ENCODE data around the gene ARID3A.

The ARID3A gene

DNA sequence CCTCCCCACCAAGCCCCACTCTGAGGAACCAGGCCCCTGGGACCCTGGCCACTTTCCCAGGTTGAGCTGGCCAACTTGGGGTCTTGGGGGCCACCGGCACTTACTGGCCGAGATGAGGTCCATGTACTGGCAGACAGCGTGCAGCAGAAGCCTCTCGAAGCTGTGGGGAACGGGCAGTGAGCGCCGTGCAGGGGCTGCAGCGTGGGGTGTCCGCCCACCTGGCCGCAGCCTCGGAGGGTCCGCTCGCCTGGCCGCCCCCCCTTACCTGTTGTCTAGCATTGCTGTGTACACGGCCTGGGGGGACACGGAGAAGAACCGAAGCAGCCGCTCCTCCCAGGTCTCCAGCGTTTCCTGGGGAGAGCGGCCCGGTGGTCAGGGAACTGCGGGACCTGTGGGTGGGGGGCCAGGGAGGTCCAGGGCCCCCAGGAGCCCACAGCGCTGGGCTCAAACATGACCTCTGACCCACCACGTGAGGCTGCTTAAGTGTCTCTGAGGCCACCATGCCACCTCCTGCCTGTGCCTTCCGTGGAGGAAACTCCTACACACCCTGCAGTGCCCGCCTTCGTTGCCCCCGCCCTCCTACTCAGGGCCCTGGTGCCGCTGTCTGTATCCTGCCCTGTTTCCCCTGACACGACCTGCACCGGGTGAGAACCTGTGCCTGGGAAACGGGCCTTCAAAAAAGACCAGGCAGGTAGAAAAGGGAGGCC, 26.3 kb upstream of the ARID3A start:
- Histone ChIP-seq H2BK5ac (ENCODE audit: low read length) (peak overlapping the region; percentile 75), H3K23ac (ENCODE audit: low read depth, low read length, poor library complexity) (no peak overlapping the region), H3K36me3 (replicated peaks in 1 of 2; ENCODE audit: control insufficient read depth in 2 of 2, insufficient read depth in 2 of 2, low read length in 2 of 2) (peaks cover 3 to 53% of the 10 kb centered on the region in 2 donors), H3K4me2 (ENCODE audit: insufficient read depth, low read length, poor library complexity, severe bottlenecking) (no peak overlapping the region), H2BK12ac (ENCODE audit: low read length) (no peak overlapping the region), H3K27me3 (ENCODE audit: control insufficient read depth in 3 of 3, insufficient read depth in 3 of 3, low read depth in 1 of 3, low read length in 3 of 3) (no peaks in the 10 kb centered on the region), H3K9me3 (replicated peaks in 1 of 2; ENCODE audit: control insufficient read depth in 2 of 2, insufficient read depth in 1 of 2, low read depth in 1 of 2, low read length in 2 of 2) (no peaks in the 10 kb centered on the region), H3K4me3 (ENCODE audit: low read length in 2 of 2) (no peak overlapping the region), H3K4ac (ENCODE audit: low read length) (no peak overlapping the region), H3K14ac (ENCODE audit: low read length) (no peak overlapping the region), H2AK5ac (ENCODE audit: low read depth, low read length) (no peak overlapping the region), H3K18ac (ENCODE audit: low read length) (peak overlapping the region; percentile 28), H3K79me1 (ENCODE audit: low read depth, low read length) (peaks cover 10% of the 10 kb centered on the region), H2BK15ac (ENCODE audit: low read length) (no peak overlapping the region), H2BK120ac (ENCODE audit: low read depth, low read length) (no peak overlapping the region), H4K8ac (ENCODE audit: low read depth, low read length) (no peak overlapping the region), H2AFZ (ENCODE audit: low read length) (no peak overlapping the region), H3K27ac (replicated peaks; ENCODE audit: low read length) (no peak overlapping the region), H3K4me1 (ENCODE audit: control insufficient read depth in 2 of 2, insufficient read depth in 1 of 2, low read depth in 1 of 2, low read length in 2 of 2) (peaks cover 5 to 7% of the 10 kb centered on the region in 2 donors), H4K91ac (ENCODE audit: low read depth, low read length, poor library complexity) (no peak overlapping the region), H3K9ac (ENCODE audit: low read depth, low read length, poor library complexity) (no peak overlapping the region)
- no peak for DNase-seq (ENCODE audit: low spot score)
- WGBS, 2 donors (ENCODE audit: extremely low coverage in 2 of 2, insufficient read length in 2 of 2, insufficient replicate concordance in 1 of 2): no CpG with 5 or more reads among the region's 32 CpGs

DNA sequence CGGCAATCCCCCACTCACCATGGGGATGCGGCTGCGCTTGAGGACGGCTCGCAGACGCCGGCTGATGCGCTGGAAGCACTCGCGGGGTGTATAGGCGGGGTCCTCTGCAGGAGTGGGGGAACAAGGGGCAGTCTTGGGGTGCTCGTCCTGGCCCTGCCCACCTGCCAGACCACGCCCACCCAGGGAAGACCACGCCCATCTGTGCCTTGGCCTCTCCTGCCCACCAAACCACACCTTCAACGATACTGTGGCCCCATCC, 25.9 kb upstream of the ARID3A start:
- peak overlapping the region; percentile 75 for H2BK5ac ChIP-seq (ENCODE audit: low read length)
- H2BK15ac ChIP-seq (ENCODE audit: low read length): no peak overlapping the region
- no peak overlapping the region for H3K23ac ChIP-seq (ENCODE audit: low read depth, low read length, poor library complexity)
- no peak overlapping the region for H3K4me3 ChIP-seq (ENCODE audit: low read length in 2 of 2)
- H3K79me1 ChIP-seq (ENCODE audit: low read depth, low read length): peaks cover 10% of the 10 kb centered on the region
- no peak overlapping the region for H2AFZ ChIP-seq (ENCODE audit: low read length)
- H3K9me3 ChIP-seq (replicated peaks in 1 of 2; ENCODE audit: control insufficient read depth in 2 of 2, insufficient read depth in 1 of 2, low read depth in 1 of 2, low read length in 2 of 2): no peaks in the 10 kb centered on the region
- no peak overlapping the region for H2BK120ac ChIP-seq (ENCODE audit: low read depth, low read length)
- H3K27ac ChIP-seq (replicated peaks; ENCODE audit: low read length): no peak overlapping the region
- no peak overlapping the region for H2AK5ac ChIP-seq (ENCODE audit: low read depth, low read length)
- no peak overlapping the region for H3K9ac ChIP-seq (ENCODE audit: low read depth, low read length, poor library complexity)
- no peak overlapping the region for H2BK12ac ChIP-seq (ENCODE audit: low read length)
- H3K4me1 ChIP-seq (ENCODE audit: control insufficient read depth in 2 of 2, insufficient read depth in 1 of 2, low read depth in 1 of 2, low read length in 2 of 2): peaks cover 5 to 7% of the 10 kb centered on the region in 2 donors
- H4K8ac ChIP-seq (ENCODE audit: low read depth, low read length): no peak overlapping the region
- DNase-seq (ENCODE audit: low spot score): no peak
- no peak overlapping the region for H3K4me2 ChIP-seq (ENCODE audit: insufficient read depth, low read length, poor library complexity, severe bottlenecking)
- no peak overlapping the region for H3K4ac ChIP-seq (ENCODE audit: low read length)
- H3K27me3 ChIP-seq (ENCODE audit: control insufficient read depth in 3 of 3, insufficient read depth in 3 of 3, low read depth in 1 of 3, low read length in 3 of 3): no peaks in the 10 kb centered on the region
- H3K14ac ChIP-seq (ENCODE audit: low read length): no peak overlapping the region
- H4K91ac ChIP-seq (ENCODE audit: low read depth, low read length, poor library complexity): no peak overlapping the region
- H3K18ac ChIP-seq (ENCODE audit: low read length): no peak overlapping the region
- peaks cover 3 to 53% of the 10 kb centered on the region in 2 donors for H3K36me3 ChIP-seq (replicated peaks in 1 of 2; ENCODE audit: control insufficient read depth in 2 of 2, insufficient read depth in 2 of 2, low read length in 2 of 2)
- WGBS, 2 donors (ENCODE audit: extremely low coverage in 2 of 2, insufficient read length in 2 of 2, insufficient replicate concordance in 1 of 2): no CpG with 5 or more reads among the region's 15 CpGs

DNA sequence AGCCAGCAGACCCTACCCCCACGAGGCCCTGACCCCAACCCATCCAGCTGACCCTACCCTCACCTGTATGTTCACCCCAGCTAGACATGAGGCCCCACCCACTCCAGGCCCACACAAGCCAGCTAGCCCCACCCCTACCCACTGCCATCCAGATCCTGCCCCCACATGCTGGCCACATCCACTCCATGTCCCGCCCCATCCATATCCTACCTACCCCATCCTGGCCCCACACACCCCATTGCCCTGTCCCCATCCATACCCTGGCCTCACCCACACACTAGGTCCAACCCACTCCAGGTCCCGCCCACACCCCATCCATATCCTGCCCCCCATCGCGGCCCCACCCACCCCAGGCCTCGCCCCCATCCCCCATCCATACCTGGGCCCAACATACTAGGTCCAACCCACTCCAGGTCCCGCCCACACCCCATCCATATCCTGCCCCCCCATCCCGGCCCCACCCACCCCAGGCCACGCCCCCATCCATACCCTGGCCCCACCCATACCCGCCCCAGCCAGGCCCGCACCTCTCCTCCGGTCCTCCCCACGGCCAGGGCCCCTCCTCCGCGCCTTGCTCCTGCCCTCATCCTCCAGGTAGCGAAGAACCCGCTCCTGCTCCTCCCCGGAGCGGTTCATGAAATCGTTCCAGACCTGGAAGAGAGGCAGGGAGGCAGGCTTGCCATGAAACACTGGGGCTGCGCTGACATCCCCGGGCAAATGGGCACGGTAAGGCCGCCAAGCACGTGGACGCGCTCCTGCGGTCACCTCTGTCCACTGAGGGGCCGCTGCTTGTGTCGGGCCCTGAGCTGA, 25.3 kb upstream of the ARID3A start:
- WGBS, 2 donors (ENCODE audit: extremely low coverage in 2 of 2, insufficient read length in 2 of 2, insufficient replicate concordance in 1 of 2): no CpG with 5 or more reads among the region's 30 CpGs
- no peak for DNase-seq (ENCODE audit: low spot score)
- Histone ChIP-seq H4K8ac (ENCODE audit: low read depth, low read length) (no peak overlapping the region), H4K91ac (ENCODE audit: low read depth, low read length, poor library complexity) (no peak overlapping the region), H3K18ac (ENCODE audit: low read length) (peak overlapping the region; percentile 52), H3K14ac (ENCODE audit: low read length) (no peak overlapping the region), H3K27ac (replicated peaks; ENCODE audit: low read length) (no peak overlapping the region), H2AK5ac (ENCODE audit: low read depth, low read length) (no peak overlapping the region), H3K79me1 (ENCODE audit: low read depth, low read length) (peaks cover 11% of the 10 kb centered on the region), H2BK120ac (ENCODE audit: low read depth, low read length) (no peak overlapping the region), H2BK12ac (ENCODE audit: low read length) (no peak overlapping the region), H2BK15ac (ENCODE audit: low read length) (no peak overlapping the region), H3K4me2 (ENCODE audit: insufficient read depth, low read length, poor library complexity, severe bottlenecking) (no peak overlapping the region), H3K4me1 (ENCODE audit: control insufficient read depth in 2 of 2, insufficient read depth in 1 of 2, low read depth in 1 of 2, low read length in 2 of 2) (peaks cover 5 to 7% of the 10 kb centered on the region in 2 donors), H3K9me3 (replicated peaks in 1 of 2; ENCODE audit: control insufficient read depth in 2 of 2, insufficient read depth in 1 of 2, low read depth in 1 of 2, low read length in 2 of 2) (no peaks in the 10 kb centered on the region), H3K36me3 (replicated peaks in 1 of 2; ENCODE audit: control insufficient read depth in 2 of 2, insufficient read depth in 2 of 2, low read length in 2 of 2) (peaks cover 3 to 53% of the 10 kb centered on the region in 2 donors), H3K27me3 (ENCODE audit: control insufficient read depth in 3 of 3, insufficient read depth in 3 of 3, low read depth in 1 of 3, low read length in 3 of 3) (no peaks in the 10 kb centered on the region), H3K23ac (ENCODE audit: low read depth, low read length, poor library complexity) (no peak overlapping the region), H2BK5ac (ENCODE audit: low read length) (peak overlapping the region; percentile 75), H3K4me3 (ENCODE audit: low read length in 2 of 2) (no peak overlapping the region), H2AFZ (ENCODE audit: low read length) (no peak overlapping the region), H3K9ac (ENCODE audit: low read depth, low read length, poor library complexity) (no peak overlapping the region), H3K4ac (ENCODE audit: low read length) (no peak overlapping the region)

Measured in neuronal stem cell (in vitro differentiated cells).